Measurements from ENCODE around the gene NKX1-1. TPM values are rescaled to one million over a fixed set of nuclear protein-coding genes. Genes with fewer than 3 reads are reported as not detected.

The NKX1-1 gene
- total RNA-seq, 1 donor: not detected

DNA sequence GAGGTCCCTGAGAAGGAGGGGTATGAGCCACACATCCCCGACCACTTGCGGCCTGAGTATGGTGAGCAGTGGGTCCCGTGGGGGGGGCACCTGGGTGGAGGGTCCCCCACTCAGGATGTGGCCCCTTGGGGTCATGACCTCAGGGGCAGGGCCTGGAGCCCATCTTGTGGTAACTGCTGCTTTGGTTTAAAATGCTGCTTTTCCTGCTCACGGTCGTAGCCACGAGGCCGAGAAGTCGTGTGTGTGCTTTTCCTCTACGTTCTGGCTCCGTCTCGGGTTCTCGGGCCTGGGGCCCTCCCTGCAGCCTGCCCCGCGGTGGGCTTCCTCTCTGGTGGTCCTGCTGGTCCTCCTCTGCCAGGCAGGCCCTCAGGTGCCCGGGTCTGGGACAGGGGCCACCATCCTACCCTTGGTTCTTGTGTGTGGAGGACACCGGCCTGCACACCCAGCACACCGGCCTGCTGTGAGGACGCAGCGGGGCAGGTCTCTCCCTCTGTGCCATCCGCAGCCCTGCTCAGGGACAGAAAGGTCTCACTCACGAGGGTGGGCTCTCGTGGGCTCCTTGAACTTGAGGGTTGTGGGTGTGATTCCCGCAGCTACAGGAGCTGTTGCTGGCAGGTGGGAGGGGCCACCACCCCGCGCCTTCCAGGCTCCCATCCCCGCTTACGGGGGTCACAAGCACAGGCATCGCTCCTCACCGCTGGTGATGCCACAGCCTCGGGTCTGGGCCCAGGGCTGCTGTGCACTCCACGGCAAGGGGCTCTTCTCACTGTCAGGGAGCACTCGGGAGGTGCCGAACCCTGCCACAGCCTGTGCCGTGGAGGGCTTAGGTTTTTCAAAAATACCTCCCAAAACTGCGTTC, 39.6 kb downstream of the NKX1-1 start:
- Histone ChIP-seq H3K9me3 (ENCODE audit: low read depth, low read length) (no peaks in the 10 kb centered on the region), H3K4me2 (ENCODE audit: insufficient read depth, low read length) (no peak overlapping the region), H3K36me3 (ENCODE audit: insufficient read depth, low read length) (no peaks in the 10 kb centered on the region), H2AFZ (ENCODE audit: low read length) (no peak overlapping the region), H3K27me3 (ENCODE audit: insufficient read depth, low read length) (no peaks in the 10 kb centered on the region), H3K79me2 (ENCODE audit: insufficient read depth, low read length) (no peaks in the 10 kb centered on the region), H3K27ac (ENCODE audit: low read depth, low read length) (no peak overlapping the region), H3K4me1 (ENCODE audit: insufficient read depth, low read length) (no peaks in the 10 kb centered on the region), H3K4me3 (ENCODE audit: insufficient read depth, low read length) (no peak overlapping the region), H4K20me1 (ENCODE audit: insufficient read depth, low read length) (no peaks in the 10 kb centered on the region)
- peak; percentile 85 for DNase-seq (ENCODE audit: insufficient read length, low spot score, missing footprints)
- TF ChIP-seq, protein P1, sequence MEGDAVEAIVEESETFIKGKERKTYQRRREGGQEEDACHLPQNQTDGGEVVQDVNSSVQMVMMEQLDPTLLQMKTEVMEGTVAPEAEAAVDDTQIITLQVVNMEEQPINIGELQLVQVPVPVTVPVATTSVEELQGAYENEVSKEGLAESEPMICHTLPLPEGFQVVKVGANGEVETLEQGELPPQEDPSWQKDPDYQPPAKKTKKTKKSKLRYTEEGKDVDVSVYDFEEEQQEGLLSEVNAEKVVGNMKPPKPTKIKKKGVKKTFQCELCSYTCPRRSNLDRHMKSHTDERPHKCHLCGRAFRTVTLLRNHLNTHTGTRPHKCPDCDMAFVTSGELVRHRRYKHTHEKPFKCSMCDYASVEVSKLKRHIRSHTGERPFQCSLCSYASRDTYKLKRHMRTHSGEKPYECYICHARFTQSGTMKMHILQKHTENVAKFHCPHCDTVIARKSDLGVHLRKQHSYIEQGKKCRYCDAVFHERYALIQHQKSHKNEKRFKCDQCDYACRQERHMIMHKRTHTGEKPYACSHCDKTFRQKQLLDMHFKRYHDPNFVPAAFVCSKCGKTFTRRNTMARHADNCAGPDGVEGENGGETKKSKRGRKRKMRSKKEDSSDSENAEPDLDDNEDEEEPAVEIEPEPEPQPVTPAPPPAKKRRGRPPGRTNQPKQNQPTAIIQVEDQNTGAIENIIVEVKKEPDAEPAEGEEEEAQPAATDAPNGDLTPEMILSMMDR (IDR thresholded peaks at IDR 0.05; ENCODE audit: extremely low read depth, low read depth, low read length): no peak

DNA sequence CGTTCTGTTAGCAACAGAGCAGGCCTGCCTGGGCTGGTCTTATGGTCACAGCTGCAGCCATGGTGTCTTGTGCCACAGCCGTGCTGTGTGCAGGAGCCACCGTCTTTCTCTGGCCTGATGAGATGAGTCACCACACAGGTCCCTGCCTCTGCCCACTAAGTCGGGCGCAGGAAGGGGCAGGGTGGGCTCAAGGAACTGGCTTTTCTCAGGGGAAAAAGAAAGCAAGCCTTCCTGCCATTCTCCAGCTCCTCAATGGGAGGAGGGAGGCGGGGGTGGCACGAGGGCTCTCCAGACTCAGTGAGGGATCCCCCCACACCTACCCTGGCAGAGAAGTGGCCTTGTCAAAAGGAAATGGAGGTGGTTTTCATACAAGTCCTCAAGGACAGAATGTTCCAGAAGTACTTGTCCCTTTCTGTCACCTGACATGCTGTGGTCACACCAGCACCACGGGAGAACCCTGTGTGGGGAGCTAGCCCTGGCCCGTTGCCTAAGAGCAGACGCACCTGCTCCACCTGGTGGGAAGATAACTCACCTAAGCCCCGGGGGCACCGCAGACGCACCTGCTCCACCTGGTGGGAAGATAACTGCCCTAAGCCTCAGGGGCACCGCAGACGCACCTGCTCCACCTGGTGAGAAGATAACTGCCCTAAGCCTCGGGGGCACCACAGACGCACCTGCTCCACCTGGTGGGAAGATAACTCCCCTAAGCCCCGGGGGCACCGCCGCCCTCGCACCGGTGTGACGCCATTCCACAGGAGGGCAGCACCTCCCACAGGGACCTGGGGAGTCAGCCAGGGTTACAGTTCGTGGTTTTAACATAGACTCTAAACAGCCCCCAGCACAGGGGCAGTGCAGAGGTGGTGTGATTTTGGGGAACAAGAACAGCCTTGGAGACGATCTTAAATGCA, 40.7 kb downstream of the NKX1-1 start:
- H3K9me3 ChIP-seq (ENCODE audit: low read depth, low read length): no peaks in the 10 kb centered on the region
- no peak overlapping the region for H3K4me2 ChIP-seq (ENCODE audit: insufficient read depth, low read length)
- H3K79me2 ChIP-seq (ENCODE audit: insufficient read depth, low read length): no peaks in the 10 kb centered on the region
- no peaks in the 10 kb centered on the region for H3K27me3 ChIP-seq (ENCODE audit: insufficient read depth, low read length)
- DNase-seq (ENCODE audit: insufficient read length, low spot score, missing footprints): peak; percentile 89
- no peaks in the 10 kb centered on the region for H4K20me1 ChIP-seq (ENCODE audit: insufficient read depth, low read length)
- TF ChIP-seq, protein P1 (IDR thresholded peaks at IDR 0.05; ENCODE audit: extremely low read depth, low read depth, low read length): no peak
- no peak overlapping the region for H2AFZ ChIP-seq (ENCODE audit: low read length)
- no peak overlapping the region for H3K4me3 ChIP-seq (ENCODE audit: insufficient read depth, low read length)
- H3K27ac ChIP-seq (ENCODE audit: low read depth, low read length): no peak overlapping the region
- no peaks in the 10 kb centered on the region for H3K4me1 ChIP-seq (ENCODE audit: insufficient read depth, low read length)
- no peaks in the 10 kb centered on the region for H3K36me3 ChIP-seq (ENCODE audit: insufficient read depth, low read length)

- no peak for DNase-seq (ENCODE audit: insufficient read length, low spot score, missing footprints)
- Histone ChIP-seq H3K27me3 (ENCODE audit: insufficient read depth, low read length) (no peaks in the 10 kb centered on the region), H4K20me1 (ENCODE audit: insufficient read depth, low read length) (no peaks in the 10 kb centered on the region), H2AFZ (ENCODE audit: low read length) (no peak overlapping the region), H3K4me1 (ENCODE audit: insufficient read depth, low read length) (no peaks in the 10 kb centered on the region), H3K9me3 (ENCODE audit: low read depth, low read length) (no peaks in the 10 kb centered on the region), H3K27ac (ENCODE audit: low read depth, low read length) (no peak overlapping the region), H3K36me3 (ENCODE audit: insufficient read depth, low read length) (no peaks in the 10 kb centered on the region), H3K79me2 (ENCODE audit: insufficient read depth, low read length) (no peaks in the 10 kb centered on the region), H3K4me2 (ENCODE audit: insufficient read depth, low read length) (no peak overlapping the region), H3K4me3 (ENCODE audit: insufficient read depth, low read length) (no peak overlapping the region)
- TF ChIP-seq, protein P1 (IDR thresholded peaks at IDR 0.05; ENCODE audit: extremely low read depth, low read depth, low read length): no peak
Measured at GRCh38 chr4:1364748-1365147, 41.5 kb downstream of the NKX1-1 start.

- Histone ChIP-seq H3K27ac (ENCODE audit: low read depth, low read length) (no peak overlapping the region), H3K4me2 (ENCODE audit: insufficient read depth, low read length) (no peak overlapping the region), H3K79me2 (ENCODE audit: insufficient read depth, low read length) (no peaks in the 10 kb centered on the region), H3K9me3 (ENCODE audit: low read depth, low read length) (no peaks in the 10 kb centered on the region), H3K36me3 (ENCODE audit: insufficient read depth, low read length) (peaks cover 2% of the 10 kb centered on the region), H2AFZ (ENCODE audit: low read length) (no peak overlapping the region), H3K4me1 (ENCODE audit: insufficient read depth, low read length) (no peaks in the 10 kb centered on the region), H4K20me1 (ENCODE audit: insufficient read depth, low read length) (no peaks in the 10 kb centered on the region), H3K27me3 (ENCODE audit: insufficient read depth, low read length) (no peaks in the 10 kb centered on the region), H3K4me3 (ENCODE audit: insufficient read depth, low read length) (no peak overlapping the region)
- DNase-seq (ENCODE audit: insufficient read length, low spot score, missing footprints): no peak
- TF ChIP-seq, protein P1 (IDR thresholded peaks at IDR 0.05; ENCODE audit: extremely low read depth, low read depth, low read length): no peak
Measured at GRCh38 chr4:1364217-1364616, 42.0 kb downstream of the NKX1-1 start.
